Right renal cortex interstitium (tissue), 3 donors: ENCODE results near the gene INO80E. TPM values are rescaled to one million over a fixed set of nuclear protein-coding genes. Genes with fewer than 3 reads are reported as not detected.
"Not testable (repeated sequence)": the region's sequence is repeated elsewhere in the genome, so short reads cannot be mapped to it uniquely, and the experiment has no call there.

Source experiments
- DNase-seq, 3 donors: peaks; one replicate each; pipeline ENCODE4 v3.0.0-alpha.2; 2013; ENCODE audit warnings: low read depth in 3 of 3, low spot score in 2 of 3
- polyA plus RNA-seq, 3 donors: library from polyadenylated mRNA; unstranded; fragments of 120-200 nt; gene quantifications; one replicate each; pipeline ENCODE4 v1.2.1, GENCODE V29; 2013; ENCODE audit not compliant: insufficient read length in 3 of 3

INO80E gene
- polyA plus RNA-seq, 3 donors = 34.5 to 37.9 (median 36.7) TPM

DNA sequence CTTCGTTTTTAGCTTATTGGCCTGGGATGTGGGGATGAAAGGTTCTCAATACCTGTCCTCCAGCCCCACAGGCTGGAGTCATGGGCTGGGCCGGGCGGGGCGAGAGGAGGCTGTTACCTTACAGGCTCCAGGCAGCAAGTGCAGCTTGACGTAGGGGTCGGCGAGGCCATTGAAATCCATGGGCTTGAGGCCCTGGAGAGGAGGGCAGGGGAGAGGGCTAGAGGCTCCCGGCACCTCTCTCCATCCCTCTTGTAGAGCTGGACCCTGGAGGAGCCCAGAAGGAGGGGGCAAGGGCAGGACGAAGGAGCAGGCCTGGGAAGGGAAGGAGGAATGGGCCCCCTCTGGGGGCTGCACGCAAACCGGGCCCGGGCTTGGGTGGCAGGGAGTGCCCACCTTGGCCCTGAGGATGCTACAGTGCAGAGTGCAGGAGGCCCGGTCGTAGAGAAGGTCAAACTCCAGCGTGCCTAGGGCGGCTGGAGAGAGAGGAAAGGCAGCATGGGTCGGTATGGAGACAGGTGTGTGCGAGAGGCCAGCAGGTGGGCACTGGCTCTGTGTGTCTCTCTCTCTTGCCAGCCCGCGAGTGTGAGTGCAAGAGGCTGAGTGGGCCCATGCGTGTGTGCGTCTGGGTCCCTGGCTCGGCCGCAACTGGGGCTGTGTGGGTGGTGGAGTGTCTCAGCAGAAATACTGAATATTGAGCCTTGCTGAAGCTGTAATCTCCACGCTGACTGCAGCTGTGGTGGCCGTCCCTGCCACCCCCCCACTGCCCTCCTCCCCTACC, 13.2 kb downstream of the INO80E start:
- no peak for DNase-seq

GRCh38 chr16:30009990-30010843, 14.2 kb downstream of the INO80E start:
- DNase-seq = no peak

DNA sequence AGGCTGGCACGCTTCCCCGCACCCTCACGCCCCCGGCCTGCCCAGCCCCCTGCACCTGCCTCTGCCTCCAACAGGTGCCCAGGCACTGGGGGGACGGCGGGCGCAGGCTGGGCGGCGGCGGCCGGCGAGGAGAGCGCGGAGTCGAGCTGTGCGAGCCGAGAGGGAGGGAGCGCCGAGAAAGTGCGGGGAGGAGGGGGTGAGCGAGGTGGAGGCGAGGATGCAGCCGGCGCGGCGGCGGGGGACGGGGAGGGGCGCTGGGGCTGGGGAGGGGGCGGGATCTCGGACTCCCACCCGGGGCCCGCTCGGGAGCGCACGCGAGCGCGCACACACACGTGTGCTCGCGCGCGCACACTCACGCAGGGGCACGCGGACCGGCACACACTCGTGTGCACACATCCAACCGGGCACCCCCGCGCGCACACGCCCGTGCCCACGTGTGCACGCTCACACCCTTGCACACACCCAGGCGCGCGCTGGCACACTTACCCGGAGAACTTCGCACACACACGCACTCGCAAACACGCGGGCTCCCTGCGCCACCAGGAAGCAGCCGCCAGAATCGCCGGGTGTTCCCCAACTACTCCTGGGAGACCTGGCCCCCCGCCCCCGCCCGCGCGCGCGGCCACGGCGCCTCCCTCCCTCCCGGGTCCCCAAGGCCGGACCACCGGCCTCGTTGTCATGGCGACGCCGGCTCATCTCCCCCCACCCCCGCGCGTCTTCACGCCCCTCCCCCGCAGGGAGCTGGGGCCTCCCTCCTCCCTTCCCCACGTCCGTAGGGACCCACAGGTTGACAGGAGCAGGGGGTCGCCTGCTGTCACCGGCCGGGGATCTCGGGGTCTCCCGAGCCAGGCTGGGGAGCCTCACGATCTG, 15.0 kb downstream of the INO80E start, which contains the start of gene DOC2A:
Gene DOC2A (minus strand): TSS at position 184 of the 870 bp plus-strand sequence. CDS start 805 bp downstream, outside the sequence.
- DNase-seq = no peak

GRCh38 chr16:30011714-30012504, 15.9 kb downstream of the INO80E start:
- DNase-seq = no peak

DNA sequence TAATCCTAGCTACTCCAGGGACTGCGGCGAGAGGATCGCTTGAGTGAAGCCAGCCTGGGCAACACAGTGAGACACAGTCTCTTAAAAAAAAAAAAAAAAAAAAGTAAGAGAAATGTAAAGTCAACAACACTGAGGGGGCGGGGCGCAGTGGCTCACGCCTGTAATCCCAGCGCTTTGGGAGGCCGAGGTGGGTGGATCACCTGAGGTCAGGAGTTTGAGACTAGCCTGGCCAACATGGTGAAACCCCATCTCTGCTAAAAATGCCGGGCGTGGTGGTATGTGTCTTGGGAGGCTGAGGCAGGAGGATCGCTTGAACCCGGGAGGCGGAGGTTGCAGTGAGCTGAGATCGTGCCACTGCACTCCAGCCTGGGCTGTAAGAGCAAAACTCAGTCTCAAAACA, 16.6 kb downstream of the INO80E start:
- DNase-seq = not testable (repeated sequence)

GRCh38 chr16:30015450-30015849, 19.4 kb downstream of the INO80E start:
- DNase-seq = not testable (repeated sequence)

DNA sequence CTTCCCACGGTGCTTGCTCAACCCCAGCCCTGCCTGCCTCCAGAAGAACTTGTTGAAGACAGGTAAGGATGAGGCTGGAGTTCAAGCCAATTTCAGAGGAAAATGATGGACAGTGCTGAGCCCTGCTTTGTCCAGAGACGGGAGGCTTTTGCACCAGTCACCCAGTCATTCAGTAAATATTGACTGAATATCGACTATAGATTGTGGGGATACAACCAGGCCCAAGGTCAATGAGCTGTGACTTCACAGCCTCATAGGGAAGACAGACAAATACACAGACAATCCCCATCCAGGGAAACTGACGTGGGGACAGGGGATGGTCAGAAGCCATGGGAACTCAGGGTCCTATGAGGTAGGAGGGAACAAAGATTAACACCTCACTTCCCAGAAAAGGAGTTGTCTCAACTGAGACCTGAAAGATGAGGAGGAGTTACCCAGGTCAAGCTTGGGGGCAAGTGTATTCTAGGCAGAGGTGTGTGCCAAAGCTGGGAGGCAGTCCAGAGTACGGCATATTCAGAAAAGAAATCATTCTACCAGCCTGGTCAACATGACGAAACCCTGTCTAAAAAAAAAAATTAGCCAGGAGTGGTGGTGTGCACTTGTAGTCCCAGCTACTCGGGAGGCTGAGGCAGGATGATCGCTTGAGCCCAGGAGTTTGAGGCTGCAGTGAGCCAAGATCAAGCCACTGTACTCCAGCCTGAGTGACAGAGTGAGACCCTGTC, 20.7 kb downstream of the INO80E start:
- no peak for DNase-seq

GRCh38 chr16:30017277-30017656, 21.2 kb downstream of the INO80E start:
- no peak for DNase-seq

- DNase-seq = not testable (repeated sequence)
Observed at GRCh38 chr16:30017937-30018336, 21.9 kb downstream of the INO80E start.

DNA sequence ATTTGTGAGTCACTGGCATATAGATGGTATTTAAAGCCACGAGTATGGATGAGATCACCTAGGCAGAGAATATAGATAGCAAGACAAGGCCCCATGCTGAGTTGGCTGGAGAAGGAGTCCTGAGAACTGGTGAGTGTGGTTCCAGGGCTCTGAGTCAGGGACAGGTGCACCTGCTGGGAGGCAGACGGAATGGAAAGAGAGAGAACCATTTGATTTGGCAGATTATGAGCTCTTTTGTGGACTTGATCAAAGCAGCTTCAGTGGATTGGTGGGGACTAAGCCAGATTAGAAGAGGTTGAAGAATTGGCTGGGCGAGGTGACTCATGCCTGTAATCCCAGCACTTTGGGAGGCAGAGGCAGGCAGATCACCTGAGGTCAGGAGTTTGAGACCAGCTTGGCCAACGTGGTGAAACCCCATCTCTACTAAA, 22.7 kb downstream of the INO80E start:
- no peak for DNase-seq

DNA sequence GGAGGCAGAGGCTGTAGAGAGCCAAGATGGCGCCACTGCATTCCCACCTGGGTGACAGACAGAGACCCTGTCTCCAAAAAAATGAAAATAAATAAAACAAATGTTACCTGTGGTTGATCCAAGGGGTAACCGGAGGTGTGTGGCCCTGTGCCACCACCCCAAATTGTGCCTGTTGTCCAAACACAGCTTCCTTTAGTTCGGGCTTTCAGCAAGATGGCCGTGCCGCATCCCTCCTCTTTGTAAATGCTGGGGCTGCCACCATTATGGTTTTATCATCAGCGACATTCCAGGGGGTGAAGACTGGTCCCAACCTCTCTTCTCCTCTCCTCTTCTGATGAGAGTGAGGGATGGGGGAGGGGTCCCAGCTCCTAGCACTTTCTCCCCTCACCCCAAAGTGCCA, 26.8 kb downstream of the INO80E start, which contains the start of gene C16orf92:
Gene C16orf92 (plus strand): TSS at position 312 of the 400 bp plus-strand sequence. CDS start 143 bp downstream, outside the sequence.
- no peak for DNase-seq

DNA sequence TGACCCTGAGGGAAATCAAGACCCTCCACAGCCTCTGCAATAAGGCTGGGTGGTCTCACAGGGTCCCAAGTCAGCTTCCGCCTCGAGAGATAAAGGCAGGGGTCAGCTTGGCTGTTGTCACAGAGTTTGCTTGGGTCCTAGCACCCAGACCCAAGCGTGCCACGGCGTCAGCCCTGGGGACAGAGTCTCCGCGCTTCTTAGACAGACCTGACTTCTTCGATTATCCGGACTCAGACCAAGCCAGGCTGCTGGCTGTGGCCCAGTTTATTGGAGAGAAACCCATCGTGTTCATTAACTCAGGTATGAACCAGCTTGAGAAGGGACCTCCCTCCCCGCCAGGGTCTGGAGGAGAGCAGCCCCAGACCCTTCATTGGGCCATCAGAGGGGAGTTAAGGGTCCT, 27.5 kb downstream of the INO80E start:
- no peak for DNase-seq

- no peak for DNase-seq
Observed at GRCh38 chr16:30024451-30024850, 28.4 kb downstream of the INO80E start.

DNA sequence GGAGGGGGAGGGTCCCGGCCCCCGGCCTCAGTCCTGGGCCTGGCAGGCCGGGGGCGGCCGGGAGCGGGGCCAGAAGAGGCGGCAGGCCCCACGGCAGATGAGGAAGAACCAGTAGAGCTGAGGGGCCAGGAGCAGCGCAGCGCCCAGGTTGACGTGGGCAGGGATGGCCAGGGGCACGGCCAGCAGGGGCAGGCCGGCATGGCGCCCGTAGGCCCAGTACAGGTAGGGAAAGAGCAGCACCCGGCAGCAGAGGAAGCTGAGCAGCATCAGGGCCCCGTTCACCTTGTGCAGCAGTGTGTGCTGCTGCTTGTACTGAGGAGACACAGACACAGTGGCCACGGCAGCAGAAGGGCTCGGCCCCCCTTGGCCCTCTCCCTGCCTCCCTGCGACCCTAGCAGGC, 29.1 kb downstream of the INO80E start:
- DNase-seq = no peak

DNA sequence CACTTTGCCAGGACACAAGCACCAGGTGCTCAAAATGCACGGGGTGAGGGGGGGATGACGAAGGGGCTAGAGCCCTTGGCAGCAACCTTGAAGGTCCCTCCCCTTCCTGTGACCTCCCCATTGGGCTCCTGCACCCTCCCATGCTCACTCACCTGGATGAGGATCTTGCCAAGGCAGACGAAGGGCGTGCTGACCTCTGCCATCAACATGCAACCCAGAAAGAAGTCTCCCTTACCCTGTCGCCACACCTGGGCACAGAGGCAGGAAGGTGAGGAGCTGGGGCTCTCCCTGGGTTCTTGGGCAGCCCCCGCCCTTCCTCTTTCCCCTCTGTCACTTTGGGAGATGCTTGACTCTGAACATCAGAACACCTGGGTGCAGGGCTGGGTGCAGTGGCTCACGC, 29.5 kb downstream of the INO80E start:
- DNase-seq = no peak

DNA sequence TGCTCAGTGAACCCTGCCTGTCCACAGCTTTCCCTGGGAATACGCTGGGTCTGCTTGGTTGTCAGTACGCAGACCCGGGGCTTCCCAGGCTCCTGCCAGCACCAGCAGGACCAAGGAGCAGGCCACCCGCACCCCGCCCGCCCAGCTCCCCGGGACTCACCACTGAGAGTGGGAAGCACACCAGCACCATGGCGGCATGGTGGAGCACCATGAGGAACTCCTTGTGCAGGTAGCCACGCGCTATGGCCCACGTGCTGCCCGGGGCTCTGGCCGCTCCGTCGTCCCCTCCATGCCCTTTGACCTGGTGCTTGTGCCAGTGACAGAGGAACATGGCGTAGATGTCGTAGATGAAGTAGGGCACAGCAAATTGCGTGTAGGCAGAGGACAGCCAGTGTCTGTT, 30.4 kb downstream of the INO80E start:
- DNase-seq = no peak

GRCh38 chr16:30027588-30028437, 31.8 kb downstream of the INO80E start:
- no peak for DNase-seq

- DNase-seq = no peak
Observed at GRCh38 chr16:30028438-30029076, 32.5 kb downstream of the INO80E start.
